CD8-positive, alpha-beta memory T cell (primary cell): ENCODE data around the gene RCCD1. TPM values are rescaled to one million over a fixed set of nuclear protein-coding genes. Genes with fewer than 3 reads are reported as not detected.
A peak's percentile ranks its signal among the peaks of the same experiment; 100 is the strongest.
"Not testable (repeated sequence)": the region's sequence is repeated elsewhere in the genome, so short reads cannot be mapped to it uniquely, and the experiment has no call there.

Source experiments
- CTCF ChIA-PET: fragments of 350-600 bp; sonication (Branson Sonifier 250); formaldehyde crosslinking; loops from one replicate; lab custom pipeline; 2021; ENCODE audit warnings: antibody characterized with exemption; lab: Charles Lee
- POLR2A ChIA-PET: fragments of 350-600 bp; sonication (Branson Sonifier 250); formaldehyde crosslinking; loops from one replicate; lab custom pipeline; 2021; ENCODE audit warnings: antibody characterized with exemption; lab: Charles Lee
- DNase-seq, 5 donors: peaks; one replicate each; pipeline versions ENCODE4 v3.0.0 to v3.0.0-alpha.2; 2020 to 2022; ENCODE audit warnings: mixed read lengths in 1 of 5
- H3K27ac ChIP-seq: one replicate; pipeline ENCODE4 v1.7.0; 2013; ENCODE audit warnings: low read depth, mild to moderate bottlenecking, low read length, moderate library complexity
- H3K27me3 ChIP-seq: 2 replicates; pipeline ENCODE4 v1.7.0; 2013; ENCODE audit warnings: low read length, mild to moderate bottlenecking; ENCODE audit not compliant: insufficient read depth, poor library complexity, severe bottlenecking
- H3K36me3 ChIP-seq: 2 replicates; pipeline ENCODE4 v1.7.0; 2013; ENCODE audit warnings: mild to moderate bottlenecking, low read length, moderate library complexity; ENCODE audit not compliant: insufficient read depth
- H3K4me1 ChIP-seq: 2 replicates; pipeline ENCODE4 v1.7.0; 2013; ENCODE audit warnings: mild to moderate bottlenecking, low read length, moderate library complexity; ENCODE audit not compliant: insufficient read depth
- H3K4me3 ChIP-seq: 2 replicates; pipeline ENCODE4 v1.7.0; 2013; ENCODE audit warnings: mild to moderate bottlenecking, low read length
- H3K9me3 ChIP-seq: 2 replicates; pipeline ENCODE4 v1.7.0; 2013; ENCODE audit warnings: mild to moderate bottlenecking, low read length
- H3K27ac Mint-ChIP-seq, 8 donors: one replicate each; pipeline ENCODE4 v1.8.0; 2020 to 2021; ENCODE audit warnings: mixed read lengths in 8 of 8, mild to moderate bottlenecking in 6 of 8, inconsistent platforms in 3 of 8, moderate library complexity in 3 of 8
- H3K27me3 Mint-ChIP-seq, 2 donors: one replicate each; pipeline ENCODE4 v1.8.0; 2020 to 2021; ENCODE audit warnings: mixed read lengths in 2 of 2, mild to moderate bottlenecking in 1 of 2, moderate library complexity in 1 of 2
- H3K36me3 Mint-ChIP-seq, 3 donors: one replicate each; pipeline ENCODE4 v1.8.0; 2020 to 2021; ENCODE audit warnings: mixed read lengths in 3 of 3, inconsistent platforms in 1 of 3, mild to moderate bottlenecking in 1 of 3
- H3K4me1 Mint-ChIP-seq, 3 donors: one replicate each; pipeline ENCODE4 v1.8.0; 2020 to 2021; ENCODE audit warnings: mixed read lengths in 3 of 3, inconsistent platforms in 1 of 3, mild to moderate bottlenecking in 1 of 3
- H3K4me3 Mint-ChIP-seq, 7 donors: one replicate each; pipeline ENCODE4 v1.8.0; 2020 to 2021; ENCODE audit warnings: mixed read lengths in 7 of 7, mild to moderate bottlenecking in 6 of 7, moderate library complexity in 4 of 7, inconsistent platforms in 2 of 7
- H3K9me3 Mint-ChIP-seq, 5 donors: one replicate each; pipeline ENCODE4 v1.8.0; 2020 to 2022; ENCODE audit warnings: mixed read lengths in 5 of 5, mild to moderate bottlenecking in 3 of 5, moderate library complexity in 2 of 5, inconsistent platforms in 1 of 5
- polyA plus RNA-seq: library from polyadenylated mRNA; unstranded; fragments of 300-500 nt; fragmentation: Illumina TruSeq; gene quantifications from one replicate; pipeline ENCODE4 v1.2.3, GENCODE V29; 2021
- total RNA-seq, 2 experiments: library from RNA; stranded (reverse); gene quantifications; one replicate each; pipeline ENCODE4 v1.2.3, GENCODE V29; 2021

RCCD1 gene
- total and polyA plus RNA-seq, 3 experiments from 2014 or later, result 2.6 to 21.7 (median 20.9) TPM

DNA sequence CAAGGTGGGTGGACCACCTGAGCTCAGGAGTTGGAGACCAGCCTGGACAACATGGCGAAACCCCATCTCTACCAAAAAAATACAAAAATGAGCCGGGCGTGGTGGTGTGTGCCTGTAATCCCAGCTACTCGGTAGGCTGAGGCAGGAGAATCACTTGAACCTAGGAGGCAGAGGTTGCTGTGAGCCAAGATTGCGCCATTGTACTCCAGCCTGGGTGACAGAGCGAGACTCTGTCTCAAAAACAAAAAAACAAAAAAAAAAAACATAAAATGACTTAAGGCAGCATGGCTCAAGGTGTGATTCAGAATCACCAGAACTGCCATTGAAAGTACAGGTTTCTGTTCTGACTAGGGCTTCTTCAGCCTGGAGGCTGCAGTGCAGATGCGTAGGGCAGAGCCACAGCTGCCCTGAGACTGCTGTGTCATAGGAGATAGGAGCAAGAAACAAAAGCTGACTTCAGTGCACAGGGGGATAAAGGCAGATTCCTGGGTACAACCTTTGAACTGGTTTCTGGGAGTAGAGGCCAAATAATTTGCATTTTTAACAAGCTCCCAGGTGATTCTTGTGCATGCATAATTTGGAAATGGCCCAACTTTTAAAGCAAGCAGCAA lies 31.9 kb upstream of the RCCD1 start:
- DNase-seq, H3K27ac ChIP-seq, H3K9me3 Mint-ChIP-seq, H3K4me3 ChIP-seq, H3K4me1 ChIP-seq, H3K4me3 Mint-ChIP-seq, H3K27me3 Mint-ChIP-seq, H3K9me3 ChIP-seq, H3K4me1 Mint-ChIP-seq, H3K27me3 ChIP-seq: not testable (repeated sequence)
- ChIA-PET CTCF (interaction anchor here (0.9 to 4.2 kb wide), 3 partner anchors 9 to 20 kb away, joined by 3 to 32 read pairs (median 5); partner anchors contain the start of genes HDDC3 and MAN2A2), POLR2A (interaction anchor here (0.6 kb wide), 1 partner anchor 17 kb away, joined by 3 read pairs; no protein-coding TSS in a partner anchor)
- H3K36me3 ChIP-seq, result peaks cover 32% of the 10 kb centered on the region
- Mint-ChIP-seq H3K36me3 (peaks cover 0 to 39% (median 13%) of the 10 kb centered on the region in 3 donors), H3K27ac (peak overlapping the region in 4 of 8 donors; percentile 8 to 42 (median 19))

DNA sequence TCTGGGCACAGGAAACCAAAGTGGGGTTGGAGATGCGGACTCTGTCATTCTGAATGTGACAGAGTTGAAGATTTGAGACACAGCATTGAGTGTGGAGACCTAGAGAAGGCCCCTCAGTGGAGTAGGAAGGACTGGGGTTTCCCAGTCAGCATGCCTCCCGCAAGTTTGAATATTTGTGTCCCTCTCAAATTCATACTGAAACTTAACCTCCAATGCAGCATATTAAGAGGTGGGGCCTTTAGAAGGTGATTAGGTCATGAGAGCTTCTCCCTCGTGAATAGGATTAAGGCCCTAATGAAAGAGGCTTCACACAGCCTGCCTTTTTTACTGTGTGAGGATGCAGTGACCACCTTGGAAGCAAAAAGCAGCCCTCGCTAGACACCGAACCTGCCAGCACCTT lies 30.3 kb upstream of the RCCD1 start:
- no peaks in the 10 kb centered on the region for H3K27me3 ChIP-seq
- DNase-seq, result no peak
- H3K27ac ChIP-seq, result no peak overlapping the region
- Mint-ChIP-seq H3K27me3 (no peaks in the 10 kb centered on the region), H3K27ac (peak overlapping the region in 1 of 8 donors; percentile 44), H3K9me3 (no peaks in the 10 kb centered on the region), H3K4me1 (peaks cover 5 to 10% (median 8%) of the 10 kb centered on the region in 3 donors), H3K36me3 (peaks cover 0 to 26% (median 7%) of the 10 kb centered on the region in 3 donors), H3K4me3 (no peak overlapping the region)
- ChIA-PET CTCF (interaction anchor here (0.6 to 4.2 kb wide), 2 partner anchors 8 to 328 kb away, joined by 3 to 32 read pairs; partner anchors contain the start of gene HDDC3), POLR2A (interaction anchor here (0.7 kb wide), 1 partner anchor 933 kb away, joined by 7 read pairs; no protein-coding TSS in a partner anchor)
- peaks cover 4% of the 10 kb centered on the region for H3K4me1 ChIP-seq
- H3K4me3 ChIP-seq, result no peak overlapping the region
- H3K36me3 ChIP-seq, result peaks cover 16% of the 10 kb centered on the region
- H3K9me3 ChIP-seq, result no peaks in the 10 kb centered on the region

DNA sequence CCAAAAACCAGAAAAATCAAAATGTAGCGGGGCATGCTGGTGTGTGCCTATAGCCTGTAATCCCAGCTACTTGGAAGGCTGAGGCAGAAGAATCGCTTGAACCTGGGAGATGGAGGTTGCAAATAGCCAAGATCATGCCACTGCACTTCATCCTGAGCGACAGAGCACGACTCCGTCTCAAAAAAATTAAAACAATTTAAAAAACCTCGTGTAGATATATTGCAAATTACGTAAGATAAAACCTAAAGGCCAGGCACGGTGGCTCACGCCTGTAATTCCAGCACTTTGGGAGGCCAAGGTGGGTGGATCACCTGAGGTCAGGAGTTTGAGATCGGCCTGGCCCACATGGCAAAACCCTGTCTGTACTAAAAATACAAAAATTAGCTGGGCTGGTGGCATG lies 27.9 kb upstream of the RCCD1 start:
- not testable (repeated sequence) for H3K4me3 ChIP-seq, H3K27me3 ChIP-seq, H3K9me3 ChIP-seq, H3K9me3 Mint-ChIP-seq, H3K27me3 Mint-ChIP-seq, H3K36me3 ChIP-seq, DNase-seq, H3K27ac ChIP-seq
- peaks cover 0 to 12% (median 0%) of the 10 kb centered on the region in 3 donors for H3K36me3 Mint-ChIP-seq
- CTCF ChIA-PET, result interaction anchor here (2.3 kb wide), 1 partner anchor 8 kb away, joined by 9 read pairs; the partner anchor contains the start of gene UNC45A
- POLR2A ChIA-PET, result interaction anchor here (0.8 kb wide), 1 partner anchor 28 kb away, joined by 11 read pairs; no protein-coding TSS in a partner anchor
- peak overlapping the region in 1 of 8 donors; percentile 23 for H3K27ac Mint-ChIP-seq
- peaks cover 21% of the 10 kb centered on the region for H3K4me1 ChIP-seq
- H3K4me3 Mint-ChIP-seq, result peak overlapping the region in 2 of 7 donors; percentile 13 to 54
- peaks cover 23 to 33% (median 28%) of the 10 kb centered on the region in 3 donors for H3K4me1 Mint-ChIP-seq

DNA sequence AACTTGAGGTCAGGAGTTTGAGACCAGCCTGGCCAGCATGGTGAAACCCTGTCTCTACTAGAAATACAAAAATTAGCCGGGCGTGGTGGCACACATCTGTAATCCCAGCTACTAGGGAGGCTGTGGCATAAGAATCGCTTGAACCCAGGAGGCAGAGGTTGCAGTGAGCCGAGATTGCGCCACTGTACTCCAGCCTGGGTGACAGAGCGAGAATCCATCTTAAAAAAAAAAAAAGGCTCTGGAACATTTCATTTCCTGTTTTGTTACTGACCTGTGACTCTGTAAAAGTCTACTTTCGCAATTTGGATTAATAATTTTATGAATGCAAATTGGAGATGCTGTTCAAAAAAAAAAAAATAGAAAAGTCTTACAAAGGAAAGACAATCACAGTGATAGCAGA lies 26.6 kb upstream of the RCCD1 start:
- Mint-ChIP-seq H3K4me1 (peaks cover 28 to 34% (median 31%) of the 10 kb centered on the region in 3 donors), H3K27ac (peak overlapping the region in 4 of 8 donors; percentile 39 to 63 (median 46)), H3K4me3 (peak overlapping the region in 5 of 7 donors; percentile 3 to 86 (median 47))
- CTCF ChIA-PET, H3K27me3 ChIP-seq, H3K9me3 ChIP-seq, DNase-seq, H3K27me3 Mint-ChIP-seq, H3K36me3 Mint-ChIP-seq, H3K4me3 ChIP-seq, H3K27ac ChIP-seq, H3K36me3 ChIP-seq, H3K9me3 Mint-ChIP-seq: not testable (repeated sequence)
- POLR2A ChIA-PET, result interaction anchor here (5.9 kb wide), 1 partner anchor 26 kb away, joined by 63 read pairs; the partner anchor contains the start of gene MAN2A2
- peaks cover 28% of the 10 kb centered on the region for H3K4me1 ChIP-seq

DNA sequence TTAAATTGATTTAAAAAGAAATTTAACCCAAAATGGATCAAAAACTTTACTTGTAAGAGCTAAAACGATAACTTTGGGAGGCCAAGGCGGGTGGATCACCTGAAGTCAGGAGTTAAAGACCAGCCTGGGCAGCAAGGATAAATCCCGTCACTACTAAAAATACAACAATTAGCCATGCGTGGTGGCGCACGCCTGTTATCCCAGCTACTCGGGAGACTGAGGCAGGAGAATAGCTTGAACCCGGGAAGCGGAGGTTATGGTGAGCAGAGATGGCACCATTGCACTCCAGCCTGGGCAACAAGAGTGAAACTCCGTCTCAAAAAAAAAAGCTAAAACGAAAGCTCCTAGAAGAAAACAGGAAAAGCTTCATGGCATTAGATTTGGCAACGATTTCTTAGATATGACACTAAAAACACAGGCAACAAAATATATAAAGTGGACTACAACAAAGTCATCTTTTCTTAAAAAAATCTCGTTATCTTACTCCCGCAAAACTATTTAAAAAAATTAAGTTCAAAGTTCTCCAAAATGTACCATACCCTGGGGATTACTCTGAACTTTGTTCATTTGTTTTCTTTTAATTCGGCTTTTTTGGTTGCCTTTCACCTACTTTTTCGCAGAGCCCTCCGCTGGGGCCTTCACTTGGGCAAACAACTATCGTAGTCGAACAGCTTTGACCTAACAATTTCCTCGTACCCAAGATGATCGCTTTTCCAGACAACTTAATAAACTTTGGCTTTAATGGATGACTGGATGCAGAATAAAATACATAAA lies 25.3 kb upstream of the RCCD1 start:
- no peak for DNase-seq
- peaks cover 41% of the 10 kb centered on the region for H3K4me1 ChIP-seq
- no peaks in the 10 kb centered on the region for H3K9me3 Mint-ChIP-seq

DNA sequence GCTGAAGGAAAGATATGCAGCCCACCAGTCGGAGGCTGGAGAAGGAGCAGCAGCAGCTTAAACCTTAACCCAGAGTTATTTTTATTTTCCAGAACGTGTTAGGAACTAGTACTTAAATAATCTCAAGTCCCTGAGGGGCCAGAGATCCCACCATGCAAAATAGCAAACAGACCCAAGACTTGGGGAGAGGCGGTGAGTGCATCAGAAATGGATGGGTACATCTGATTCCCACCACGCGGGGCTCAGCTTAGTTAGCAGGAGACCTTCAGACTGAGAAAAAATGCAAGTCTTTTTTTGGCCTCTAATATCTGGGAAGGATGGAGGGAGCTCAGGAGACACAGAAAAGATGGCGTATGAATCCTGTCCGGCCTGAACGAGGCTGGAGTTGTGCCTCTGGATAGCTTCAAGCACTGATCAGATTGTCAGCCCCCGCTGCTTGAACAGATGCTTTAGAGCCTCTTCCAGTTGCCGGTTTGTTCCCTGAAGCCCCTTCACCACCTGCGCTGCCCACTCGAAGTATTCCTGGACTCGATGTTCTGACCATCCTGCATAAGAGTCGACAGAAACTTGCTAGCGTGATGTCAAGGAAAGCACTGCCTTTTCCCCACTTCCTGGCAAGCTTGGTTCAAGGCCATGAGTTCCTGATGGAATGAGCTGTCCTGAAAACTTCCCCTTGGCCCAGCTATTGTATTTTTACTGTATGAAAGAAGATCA lies 23.7 kb upstream of the RCCD1 start:
- Histone ChIP-seq H3K36me3 (no peaks in the 10 kb centered on the region), H3K27ac (peak overlapping the region; percentile 93), H3K4me3 (peak overlapping the region; percentile 99), H3K4me1 (peaks cover 50% of the 10 kb centered on the region), H3K27me3 (no peaks in the 10 kb centered on the region), H3K9me3 (no peaks in the 10 kb centered on the region)
- CTCF ChIA-PET, result interaction anchor here (0.8 to 9.8 kb wide), 30 partner anchors 9 to 700 kb away, joined by 3 to 251 read pairs (median 6); partner anchors contain the start of genes BLM, CIB1, GDPGP1 and MAN2A2
- Mint-ChIP-seq H3K4me1 (peaks cover 37 to 52% (median 43%) of the 10 kb centered on the region in 3 donors), H3K27me3 (no peaks in the 10 kb centered on the region), H3K9me3 (no peaks in the 10 kb centered on the region), H3K4me3 (peak overlapping the region; percentile 88 to 99 (median 98)), H3K36me3 (peaks cover 0 to 16% (median 0%) of the 10 kb centered on the region in 3 donors), H3K27ac (peak overlapping the region; percentile 95 to 99 (median 99))
- peak in 1 of 5 donors; percentile 4 for DNase-seq
- POLR2A ChIA-PET, result interaction anchor here (0.6 to 5.9 kb wide), 7 partner anchors 16 to 214 kb away, joined by 4 to 63 read pairs (median 5); partner anchors contain the start of genes BLM, MAN2A2 and RCCD1

More for the DNA sequence above, 25.3 kb upstream of the RCCD1 start:
- peak overlapping the region; percentile 88 to 99 (median 98) for H3K4me3 Mint-ChIP-seq
- ChIA-PET POLR2A (interaction anchor here (1.5 to 5.9 kb wide), 2 partner anchors 26 to 27 kb away, joined by 6 to 63 read pairs; partner anchors contain the start of genes MAN2A2 and RCCD1), CTCF (interaction anchor here (1.3 to 9.8 kb wide), 6 partner anchors 9 to 104 kb away, joined by 3 to 251 read pairs (median 6); partner anchors contain the start of genes MAN2A2 and RCCD1)
- peak overlapping the region; percentile 93 for H3K27ac ChIP-seq
- H3K27me3 Mint-ChIP-seq, result no peaks in the 10 kb centered on the region
- no peaks in the 10 kb centered on the region for H3K36me3 ChIP-seq
- H3K27ac Mint-ChIP-seq, result peak overlapping the region; percentile 94 to 99 (median 98)
- no peaks in the 10 kb centered on the region for H3K27me3 ChIP-seq
- H3K4me1 Mint-ChIP-seq, result peaks cover 33 to 40% (median 38%) of the 10 kb centered on the region in 3 donors
- no peaks in the 10 kb centered on the region for H3K9me3 ChIP-seq
- H3K36me3 Mint-ChIP-seq, result peaks cover 0 to 10% (median 0%) of the 10 kb centered on the region in 3 donors
- peak overlapping the region; percentile 99 for H3K4me3 ChIP-seq

DNA sequence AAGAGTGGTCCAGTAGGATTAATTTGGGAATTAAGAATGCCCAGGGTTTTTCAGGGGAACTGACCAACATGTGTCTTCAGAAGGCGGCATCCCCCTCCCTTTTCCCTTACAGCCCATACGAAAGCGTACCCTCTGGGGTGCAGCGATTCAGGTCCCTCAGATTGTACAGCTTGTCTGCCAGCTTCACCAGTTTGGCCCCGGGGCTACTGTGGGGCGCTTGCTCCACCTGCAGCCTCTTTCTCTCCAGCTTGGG lies 23.2 kb upstream of the RCCD1 start:
- Histone ChIP-seq H3K27me3 (no peaks in the 10 kb centered on the region), H3K9me3 (no peaks in the 10 kb centered on the region), H3K36me3 (no peaks in the 10 kb centered on the region), H3K27ac (peak overlapping the region; percentile 93), H3K4me3 (peak overlapping the region; percentile 99), H3K4me1 (peaks cover 55% of the 10 kb centered on the region)
- Mint-ChIP-seq H3K27me3 (no peaks in the 10 kb centered on the region), H3K4me3 (peak overlapping the region; percentile 88 to 99 (median 98)), H3K9me3 (no peaks in the 10 kb centered on the region), H3K27ac (peak overlapping the region; percentile 95 to 99 (median 98)), H3K36me3 (peaks cover 0 to 21% (median 3%) of the 10 kb centered on the region in 3 donors), H3K4me1 (peaks cover 42 to 57% (median 48%) of the 10 kb centered on the region in 3 donors)
- ChIA-PET POLR2A (interaction anchor here (1.0 to 5.9 kb wide), 6 partner anchors 17 to 214 kb away, joined by 3 to 63 read pairs (median 6); partner anchors contain the start of genes BLM, MAN2A2 and RCCD1), CTCF (interaction anchor here (0.7 to 9.8 kb wide), 35 partner anchors 9 to 700 kb away, joined by 3 to 251 read pairs (median 6); partner anchors contain the start of genes BLM, CIB1, FES and GDPGP1)
- DNase-seq, result no peak
